Measurements from ENCODE around the gene CEP170.
"Not testable (repeated sequence)": the region's sequence is repeated elsewhere in the genome, so short reads cannot be mapped to it uniquely, and the experiment has no call there.

The CEP170 gene

DNA sequence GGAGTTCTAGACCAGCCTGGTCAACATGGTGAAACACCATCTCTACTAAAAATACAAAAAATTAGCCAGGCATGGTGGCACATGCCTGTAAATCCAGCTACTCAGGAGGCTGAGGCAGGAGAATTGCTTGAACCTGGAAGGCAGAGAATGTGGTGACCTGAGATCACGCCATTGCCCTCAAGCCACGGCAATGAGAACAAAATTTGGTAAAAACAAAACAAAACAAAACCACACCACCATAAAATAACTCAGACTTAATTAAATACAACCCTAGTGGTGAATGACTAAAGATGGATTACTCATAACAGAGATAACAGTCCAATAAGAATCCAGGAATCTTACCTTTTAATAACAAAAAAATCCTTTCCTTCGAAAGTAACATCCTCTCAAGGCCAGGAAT, 167.7 kb downstream of the CEP170 start:
- H3K9me3 ChIP-seq (ENCODE audit: low read length); H3K36me3 ChIP-seq (ENCODE audit: insufficient read depth, low read length); H3F3A ChIP-seq (ENCODE audit: insufficient read depth, low read length): not testable (repeated sequence)

More for the DNA sequence above, 167.7 kb downstream of the CEP170 start:
- not testable (repeated sequence) for H3K4me2 ChIP-seq (ENCODE audit: low read length); H3K4me1 ChIP-seq (ENCODE audit: insufficient read depth, low read length, severe bottlenecking); H4K20me1 ChIP-seq (ENCODE audit: insufficient read depth, low read length); H3K27me3 ChIP-seq (ENCODE audit: insufficient read depth, low read length); H3K9ac ChIP-seq (ENCODE audit: low read length); H3K79me2 ChIP-seq (ENCODE audit: insufficient read depth, low read length); H3K27ac ChIP-seq (ENCODE audit: low read depth, low read length, poor library complexity, severe bottlenecking); H3K9me2 ChIP-seq (ENCODE audit: low read depth, low read length); H3K4me3 ChIP-seq (ENCODE audit: low read depth, low read length, poor library complexity, severe bottlenecking); H2AFZ ChIP-seq (ENCODE audit: low read length)
